ENCODE measurements around the gene WFDC6.
"Not testable (repeated sequence)": the region's sequence is repeated elsewhere in the genome, so short reads cannot be mapped to it uniquely, and the experiment has no call there.

WFDC6 gene

GRCh38 chr20:45539382-45539781 lies at the start of gene WFDC6:
TSS of gene WFDC6 (minus strand) at chr20:45539482. CDS start at chr20:45539407, 75 bp downstream.
- DNase-seq (ENCODE audit: low spot score): no peak

- DNase-seq (ENCODE audit: low spot score): no peak
These were observed 49.5 kb upstream of the WFDC6 start for GRCh38 chr20:45588800-45589199.

GRCh38 chr20:45585986-45586385 lies 46.7 kb upstream of the WFDC6 start:
- DNase-seq (ENCODE audit: low spot score): not testable (repeated sequence)

- DNase-seq (ENCODE audit: low spot score): not testable (repeated sequence)
These were observed 45.0 kb upstream of the WFDC6 start for GRCh38 chr20:45584294-45584693.

- no peak for DNase-seq (ENCODE audit: low spot score)
These were observed 44.2 kb upstream of the WFDC6 start for GRCh38 chr20:45583502-45583901.

GRCh38 chr20:45581702-45582101 lies 42.4 kb upstream of the WFDC6 start:
- DNase-seq (ENCODE audit: low spot score): no peak

- no peak for DNase-seq (ENCODE audit: low spot score)
These were observed 39.9 kb upstream of the WFDC6 start, which contains the start of gene WFDC8 for GRCh38 chr20:45579184-45579583. TSS of gene WFDC8 (minus strand) at chr20:45579284. CDS start at chr20:45579247, 37 bp downstream.

- no peak for DNase-seq (ENCODE audit: low spot score)
These were observed 38.9 kb upstream of the WFDC6 start for GRCh38 chr20:45578231-45578630.

GRCh38 chr20:45576995-45577394 lies 37.7 kb upstream of the WFDC6 start:
- no peak for DNase-seq (ENCODE audit: low spot score)

GRCh38 chr20:45575931-45576330 lies 36.6 kb upstream of the WFDC6 start:
- DNase-seq (ENCODE audit: low spot score): no peak

GRCh38 chr20:45569650-45570049 lies 30.4 kb upstream of the WFDC6 start:
- DNase-seq (ENCODE audit: low spot score): not testable (repeated sequence)

GRCh38 chr20:45564760-45565276 lies 25.5 kb upstream of the WFDC6 start:
- no peak for DNase-seq (ENCODE audit: low spot score)

GRCh38 chr20:45555198-45555597 lies 15.9 kb upstream of the WFDC6 start:
- DNase-seq (ENCODE audit: low spot score): no peak

- no peak for DNase-seq (ENCODE audit: low spot score)
These were observed 13.2 kb upstream of the WFDC6 start for GRCh38 chr20:45552456-45552855.

GRCh38 chr20:45550765-45551164 lies 11.5 kb upstream of the WFDC6 start:
- no peak for DNase-seq (ENCODE audit: low spot score)

- no peak for DNase-seq (ENCODE audit: low spot score)
These were observed 9.1 kb upstream of the WFDC6 start for GRCh38 chr20:45548410-45548809.

- no peak for DNase-seq (ENCODE audit: low spot score)
These were observed 8.0 kb upstream of the WFDC6 start, which contains the start of gene EPPIN for GRCh38 chr20:45547206-45547770. TSS of gene EPPIN (minus strand) at chr20:45547401. CDS start at chr20:45547357, 44 bp downstream.

GRCh38 chr20:45545754-45546453 lies 6.6 kb upstream of the WFDC6 start:
- no peak for DNase-seq (ENCODE audit: low spot score)

- DNase-seq (ENCODE audit: low spot score): no peak
These were observed 6.1 kb upstream of the WFDC6 start for GRCh38 chr20:45545351-45545750.

GRCh38 chr20:45538209-45538799 lies 978 bp downstream of the WFDC6 start:
- DNase-seq (ENCODE audit: low spot score): no peak

GRCh38 chr20:45527294-45527693 lies 12.0 kb downstream of the WFDC6 start:
- DNase-seq (ENCODE audit: low spot score): no peak

- DNase-seq (ENCODE audit: low spot score): no peak
These were observed 15.5 kb downstream of the WFDC6 start for GRCh38 chr20:45523821-45524220.

GRCh38 chr20:45518282-45518681 lies 21.0 kb downstream of the WFDC6 start:
- DNase-seq (ENCODE audit: low spot score): no peak

Data from hematopoietic multipotent progenitor cell treated with erythropoietin and hydrocortisone succinate and interleukin-3 and kit ligand, for 15 days (in vitro differentiated cells).